IMR-90 (cell line): ENCODE data around the gene PCSK6. TPM values are rescaled to one million over a fixed set of nuclear protein-coding genes. Genes with fewer than 3 reads are reported as not detected.

ENCODE experiments used
- ATAC-seq: fragments of 200-7000 bp; cut with Tn5 transposase; 2 replicates; pipeline ENCODE4 v1.9.1; 2020; ENCODE audit warnings: low read depth, mild to moderate bottlenecking, moderate library complexity
- BruUV-seq: library from RNA; stranded (reverse); fragments of 400-500 nt; replicated peaks from 2 replicates; lab custom pipeline; 2021; lab: Mats Ljungman, UMichigan
- CTCF ChIA-PET: fragments of 300-600 bp; formaldehyde crosslinking; extraction: SDS; loops from one replicate; lab custom pipeline; 2021; ENCODE audit warnings: antibody characterized with exemption; lab: Yijun Ruan, JAX
- POLR2A ChIA-PET: fragments of 300-600 bp; sonication (Branson Sonifier 250); formaldehyde crosslinking; loops from one replicate; lab custom pipeline; 2022; ENCODE audit warnings: antibody characterized with exemption; ENCODE audit not compliant: unreplicated experiment; lab: Charles Lee
- DNase-seq: peaks from one replicate; pipeline ENCODE4 v3.0.0; 2013
- H2AFZ ChIP-seq: replicated peaks from 2 replicates; pipeline ENCODE3; 2013; ENCODE audit warnings: low read length, mild to moderate bottlenecking; ENCODE audit not compliant: poor library complexity
- H2AK5ac ChIP-seq: 2 replicates; pipeline ENCODE4 v1.6.1; 2013; ENCODE audit warnings: low read depth, low read length, inconsistent platforms
- H2AK9ac ChIP-seq: replicated peaks from 2 replicates; pipeline ENCODE3; 2013; ENCODE audit warnings: mild to moderate bottlenecking, low read depth, low read length, moderate library complexity; ENCODE audit not compliant: poor library complexity
- H2BK120ac ChIP-seq: 2 replicates; pipeline ENCODE4 v1.6.1; 2013; ENCODE audit warnings: low read depth, low read length, inconsistent platforms
- H2BK15ac ChIP-seq: 3 replicates; pipeline ENCODE4 v1.6.1; 2013; ENCODE audit warnings: low read depth, low read length, inconsistent platforms
- H2BK20ac ChIP-seq: 2 replicates; pipeline ENCODE4 v1.6.1; 2013; ENCODE audit warnings: low read depth, mild to moderate bottlenecking, inconsistent platforms, low read length, moderate library complexity
- H2BK5ac ChIP-seq: 2 replicates; pipeline ENCODE4 v1.6.1; 2013; ENCODE audit warnings: mild to moderate bottlenecking, low read depth, low read length, inconsistent platforms; ENCODE audit not compliant: poor library complexity, severe bottlenecking
- H3K14ac ChIP-seq: replicated peaks from 2 replicates; pipeline ENCODE4 v1.6.1; 2013; ENCODE audit warnings: low read depth, low read length, inconsistent platforms
- H3K18ac ChIP-seq: 2 replicates; pipeline ENCODE4 v1.6.1; 2013; ENCODE audit warnings: low read depth, low read length, control low read depth
- H3K23ac ChIP-seq: 2 replicates; pipeline ENCODE4 v1.6.1; 2013; ENCODE audit warnings: low read depth, low read length, inconsistent platforms
- H3K27ac ChIP-seq: 2 replicates; pipeline ENCODE4 v1.5.1; 2013; ENCODE audit warnings: mild to moderate bottlenecking, control low read depth, low read length; ENCODE audit not compliant: insufficient read depth
- H3K27me3 ChIP-seq: 2 replicates; pipeline ENCODE4 v1.6.1; 2013; ENCODE audit warnings: low read length; ENCODE audit not compliant: control insufficient read depth, insufficient read depth
- H3K36me3 ChIP-seq: 2 replicates; pipeline ENCODE4 v1.6.1; 2013; ENCODE audit warnings: low read length, mixed read lengths; ENCODE audit not compliant: control insufficient read depth, insufficient read depth
- H3K4ac ChIP-seq: 2 replicates; pipeline ENCODE4 v1.6.1; 2013; ENCODE audit warnings: low read depth, low read length, inconsistent platforms
- H3K4me1 ChIP-seq: 2 replicates; pipeline ENCODE4 v1.6.1; 2013; ENCODE audit warnings: low read length, mixed read lengths; ENCODE audit not compliant: control insufficient read depth, insufficient read depth
- H3K4me2 ChIP-seq: 2 replicates; pipeline ENCODE4 v1.6.1; 2013; ENCODE audit warnings: low read depth, mild to moderate bottlenecking, control low read depth, low read length, moderate library complexity
- H3K4me3 ChIP-seq: 2 replicates; pipeline ENCODE4 v1.5.1; 2013; ENCODE audit warnings: low read depth, mild to moderate bottlenecking, control low read depth, low read length, moderate library complexity; ENCODE audit not compliant: insufficient read depth
- H3K56ac ChIP-seq: 2 replicates; pipeline ENCODE4 v1.6.1; 2013; ENCODE audit warnings: low read length, inconsistent platforms; ENCODE audit not compliant: insufficient read depth; ENCODE audit errors: extremely low read depth
- H3K79me1 ChIP-seq, 2 experiments: 2 replicates each; pipeline ENCODE4 v1.6.1; 2013; ENCODE audit warnings: low read length in 2 of 2, inconsistent platforms in 1 of 2, low read depth in 1 of 2
- H3K9ac ChIP-seq: 2 replicates; pipeline ENCODE4 v1.6.1; 2013; ENCODE audit warnings: low read depth, low read length, control low read depth
- H3K9me1 ChIP-seq: 2 replicates; pipeline ENCODE4 v1.6.1; 2013; ENCODE audit warnings: low read length, inconsistent platforms; ENCODE audit not compliant: insufficient read depth
- H3K9me3 ChIP-seq: 2 replicates; pipeline ENCODE4 v1.6.1; 2013; ENCODE audit warnings: low read length; ENCODE audit not compliant: control insufficient read depth, insufficient read depth
- H4K20me1 ChIP-seq: 2 replicates; pipeline ENCODE4 v1.6.1; 2013; ENCODE audit warnings: low read length, inconsistent platforms; ENCODE audit not compliant: insufficient read depth
- H4K5ac ChIP-seq: 2 replicates; pipeline ENCODE4 v1.6.1; 2013; ENCODE audit warnings: mild to moderate bottlenecking, low read depth, low read length, control low read depth
- H4K8ac ChIP-seq, 2 experiments: 2 replicates each; pipeline ENCODE4 v1.6.1; 2013; ENCODE audit warnings: low read depth in 2 of 2, low read length in 2 of 2, control low read depth in 1 of 2, inconsistent platforms in 1 of 2
- H4K91ac ChIP-seq: 2 replicates; pipeline ENCODE4 v1.6.1; 2013; ENCODE audit warnings: low read depth, low read length, inconsistent platforms; ENCODE audit not compliant: insufficient read depth
- CEBPB ChIP-seq: IDR thresholded peaks from 2 replicates; pipeline ENCODE4 v1.6.1; 2012; ENCODE audit warnings: low read depth, low read length, improper control_type of control experiment
- MXI1 ChIP-seq: IDR thresholded peaks from 2 replicates; pipeline ENCODE4 v1.6.1; 2012; ENCODE audit warnings: low read depth, mild to moderate bottlenecking, low read length, moderate library complexity, borderline replicate concordance
- NFE2L2 ChIP-seq: fragments of 150-350 bp; IDR thresholded peaks from 2 replicates; pipeline ENCODE4 v1.6.1; 2016; ENCODE audit warnings: low read depth, mild to moderate bottlenecking, low read length
- POLR2A ChIP-seq: IDR thresholded peaks from 2 replicates; pipeline ENCODE4 v1.6.1; 2012; ENCODE audit warnings: mild to moderate bottlenecking, low read depth, low read length
- RCOR1 ChIP-seq: IDR thresholded peaks from 2 replicates; pipeline ENCODE4 v1.6.1; 2012; ENCODE audit warnings: mild to moderate bottlenecking, low read length, improper control_type of control experiment; ENCODE audit not compliant: insufficient replicate concordance
- RFX5 ChIP-seq: IDR thresholded peaks from 2 replicates; pipeline ENCODE4 v1.8.0; 2012; ENCODE audit warnings: low read depth, mild to moderate bottlenecking, low read length, moderate library complexity
- SMC3 ChIP-seq: fragments of 150-350 bp; IDR thresholded peaks from 2 replicates; pipeline ENCODE4 v1.6.1; 2016; ENCODE audit warnings: low read depth, mild to moderate bottlenecking, antibody characterized with exemption, low read length, moderate library complexity
- WGBS, 2 experiments: methylation state at CpG; one replicate each; pipeline versions ENCODE4 v1.1.5 to v1.1.7; 2013; ENCODE audit warnings: missing lambda C conversion rate in 2 of 2; ENCODE audit not compliant: insufficient read length in 1 of 2; ENCODE audit errors: extremely low coverage in 2 of 2; 5-methylcytosine and 5-hydroxymethylcytosine counted together
- dilution Hi-C: fragments of 300-500 bp; cut with HindIII; formaldehyde crosslinking; loops from one replicate; pipeline ENCODE4 v1.14.3; 2018; ENCODE audit warnings: low sequenced_read_pairs; ENCODE audit not compliant: unreplicated experiment
- in situ Hi-C: fragments of 300-500 bp; cut with MboI; formaldehyde crosslinking; loops from 3 replicates; pipeline ENCODE4 v1.14.3; 2019; ENCODE audit warnings: low sequenced_read_pairs, inconsistent platforms, mixed read lengths
- intact Hi-C: fragments of 100-400 bp; cut with micrococcal nuclease; formaldehyde crosslinking; loops from 2 replicates; pipeline ENCODE4 v1.10.0; 2022
- polyA plus RNA-seq, 3 experiments: library from polyadenylated mRNA; depleted of rRNA; stranded (reverse); fragments of >200 nt; gene quantifications; 2 replicates each; pipeline ENCODE4 v1.2.3, GENCODE V29; 2012; ENCODE audit warnings: low replicate concordance in 1 of 3
- total RNA-seq: library from RNA; depleted of rRNA; stranded (reverse); fragments of >200 nt; gene quantifications from 2 replicates; pipeline ENCODE4 v1.2.3, GENCODE V29; 2012
- TF ChIP-seq, protein P1 (sequence below): conservative IDR thresholded peaks from 2 replicates; pipeline ENCODE4 v1.5.1; 2012; ENCODE audit warnings: mild to moderate bottlenecking, low read depth, low read length, improper control_type of control experiment

Gene PCSK6
- total and polyA plus RNA-seq, 2 of the 4 experiments (the other 2 are of a cell fraction) = not detected

DNA sequence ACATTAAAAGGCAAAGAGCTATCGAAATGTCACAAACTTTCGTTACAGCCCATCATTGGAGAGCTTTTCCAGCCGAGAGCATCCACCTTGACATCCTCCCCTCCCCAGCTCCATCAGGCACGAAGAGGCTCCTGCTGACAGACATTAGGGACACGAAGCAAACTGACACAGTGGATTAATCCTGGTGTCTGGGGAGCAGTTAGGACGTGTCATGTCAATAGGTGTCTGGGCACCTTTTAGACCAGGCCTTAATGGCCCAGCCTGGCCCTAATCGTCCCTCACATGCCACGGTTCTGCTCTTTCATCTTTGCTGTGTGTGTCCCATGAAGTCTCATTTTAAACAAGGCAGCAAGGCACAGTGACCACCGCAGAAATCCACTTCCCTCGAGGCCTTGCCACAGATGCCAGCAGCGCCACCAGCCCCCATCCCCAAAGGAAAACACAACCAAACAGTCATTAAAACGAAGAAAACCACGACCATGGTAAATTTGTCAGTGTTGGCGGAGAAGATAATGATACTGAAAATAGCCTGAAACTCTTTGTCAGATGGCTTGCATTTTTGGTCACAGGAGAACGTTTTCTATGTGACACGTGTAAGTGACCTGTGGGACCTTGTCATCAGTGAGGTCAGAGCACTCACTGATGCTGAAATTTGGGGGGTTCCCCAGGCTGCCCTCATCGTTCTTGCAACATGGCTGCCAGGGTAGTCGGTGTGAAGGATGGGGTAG lies 16.3 kb upstream of the PCSK6 start:
- ChIA-PET CTCF (no interaction called here), POLR2A (no interaction called here)
- no peak overlapping the region for H4K8ac ChIP-seq
- no peak overlapping the region for H2BK120ac ChIP-seq
- H3K18ac ChIP-seq = no peak overlapping the region
- DNase-seq = no peak
- 47% methylated on average over 6 of the region's 18 CpGs; no CpG with 5 or more reads in 1 of the 2 experiments for WGBS, 2 experiments
- H3K9me1 ChIP-seq = no peaks in the 10 kb centered on the region
- no peaks in the 10 kb centered on the region for H3K36me3 ChIP-seq
- TF ChIP-seq RCOR1 (no peak), POLR2A (no peak), SMC3 (no peak), RFX5 (no peak), CEBPB (no peak), NFE2L2 (no peak), MXI1 (no peak)
- TF ChIP-seq, protein P1, sequence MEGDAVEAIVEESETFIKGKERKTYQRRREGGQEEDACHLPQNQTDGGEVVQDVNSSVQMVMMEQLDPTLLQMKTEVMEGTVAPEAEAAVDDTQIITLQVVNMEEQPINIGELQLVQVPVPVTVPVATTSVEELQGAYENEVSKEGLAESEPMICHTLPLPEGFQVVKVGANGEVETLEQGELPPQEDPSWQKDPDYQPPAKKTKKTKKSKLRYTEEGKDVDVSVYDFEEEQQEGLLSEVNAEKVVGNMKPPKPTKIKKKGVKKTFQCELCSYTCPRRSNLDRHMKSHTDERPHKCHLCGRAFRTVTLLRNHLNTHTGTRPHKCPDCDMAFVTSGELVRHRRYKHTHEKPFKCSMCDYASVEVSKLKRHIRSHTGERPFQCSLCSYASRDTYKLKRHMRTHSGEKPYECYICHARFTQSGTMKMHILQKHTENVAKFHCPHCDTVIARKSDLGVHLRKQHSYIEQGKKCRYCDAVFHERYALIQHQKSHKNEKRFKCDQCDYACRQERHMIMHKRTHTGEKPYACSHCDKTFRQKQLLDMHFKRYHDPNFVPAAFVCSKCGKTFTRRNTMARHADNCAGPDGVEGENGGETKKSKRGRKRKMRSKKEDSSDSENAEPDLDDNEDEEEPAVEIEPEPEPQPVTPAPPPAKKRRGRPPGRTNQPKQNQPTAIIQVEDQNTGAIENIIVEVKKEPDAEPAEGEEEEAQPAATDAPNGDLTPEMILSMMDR = no peak
- ATAC-seq = no peak
- H4K20me1 ChIP-seq = no peaks in the 10 kb centered on the region
- H3K4me1 ChIP-seq = peaks cover 2% of the 10 kb centered on the region; the same call in 1 of the 2 replicates
- no peak overlapping the region for H2BK20ac ChIP-seq
- H2BK15ac ChIP-seq = no peak overlapping the region
- H2AFZ ChIP-seq = no peak overlapping the region
- H3K23ac ChIP-seq = no peak overlapping the region
- no peaks in the 10 kb centered on the region for H3K79me1 ChIP-seq
- H3K27ac ChIP-seq = no peak overlapping the region
- H4K5ac ChIP-seq = no peak overlapping the region
- no peak overlapping the region for H3K14ac ChIP-seq
- H4K91ac ChIP-seq = no peak overlapping the region
- no peak overlapping the region for H3K9ac ChIP-seq
- no peak overlapping the region for H2AK5ac ChIP-seq
- no peak overlapping the region for H3K4ac ChIP-seq
- H3K56ac ChIP-seq = no peak overlapping the region
- H2AK9ac ChIP-seq = no peak overlapping the region
- intact Hi-C loops (no loop called here), dilution Hi-C loops (no loop called here), in situ Hi-C loops (no loop called here)
- BruUV-seq = no TSS peak
- H3K4me3 ChIP-seq = no peak overlapping the region
- H2BK5ac ChIP-seq = no peak overlapping the region
- H3K9me3 ChIP-seq = no peaks in the 10 kb centered on the region
- H3K27me3 ChIP-seq = peaks cover 19% of the 10 kb centered on the region
- H3K4me2 ChIP-seq = no peak overlapping the region
